Endometrium (tissue), 2 donors: ENCODE results near the gene CHD1L.
"Not testable (repeated sequence)": the region's sequence is repeated elsewhere in the genome, so short reads cannot be mapped to it uniquely, and the experiment has no call there.

Source experiments
- FAIRE-seq: peaks from 2 replicates; lab custom pipeline; 2012; peaks lifted over from hg19 to GRCh38; lab: Jason Lieb, UNC
- donor health status: control.
- donor health status: control.

The CHD1L gene

DNA sequence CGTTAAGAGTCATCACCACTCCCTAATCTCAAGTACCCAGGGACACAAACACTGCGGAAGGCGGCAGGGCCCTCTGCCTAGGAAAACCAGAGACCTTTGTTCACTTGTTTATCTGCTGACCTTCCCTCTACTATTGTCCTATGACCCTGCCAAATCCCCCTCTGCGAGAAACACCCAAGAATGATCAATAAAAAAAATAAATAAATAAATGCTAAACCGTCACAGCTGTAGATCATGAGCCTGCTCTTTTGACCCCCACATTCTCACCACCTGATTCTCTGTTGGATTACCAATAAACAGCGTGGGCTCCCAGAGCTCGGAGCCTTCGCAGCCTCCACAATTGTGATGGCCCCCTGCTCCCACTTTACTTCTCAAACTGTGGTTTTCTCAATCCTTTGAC is 8.6 kb upstream of the CHD1L start:
- not testable (repeated sequence) for FAIRE-seq

GRCh38 chr1:147235822-147236221 is 6.7 kb upstream of the CHD1L start:
- no peak for FAIRE-seq

DNA sequence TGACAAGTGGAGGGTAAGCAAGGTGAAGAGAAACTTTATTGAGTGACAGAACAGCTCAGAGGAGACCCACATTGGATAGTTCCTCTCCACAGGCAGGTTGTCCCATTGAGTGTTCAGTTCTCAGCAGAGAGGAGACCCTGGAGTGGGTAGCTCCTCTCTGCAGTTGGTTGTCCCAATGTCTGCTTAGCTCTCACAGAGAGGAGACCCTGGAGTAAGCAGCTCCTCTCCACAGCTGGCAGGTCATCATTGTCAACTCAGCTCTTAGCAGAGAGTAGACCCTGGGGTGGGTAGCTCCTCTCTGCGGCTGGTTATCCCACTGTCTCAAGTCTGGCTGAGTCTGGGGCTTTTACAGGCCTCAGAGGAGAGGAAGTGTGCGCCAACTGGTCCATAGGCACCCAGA is 6.0 kb upstream of the CHD1L start:
- FAIRE-seq: no peak

- no peak for FAIRE-seq
These were observed 5.3 kb upstream of the CHD1L start for GRCh38 chr1:147236959-147237791.

DNA sequence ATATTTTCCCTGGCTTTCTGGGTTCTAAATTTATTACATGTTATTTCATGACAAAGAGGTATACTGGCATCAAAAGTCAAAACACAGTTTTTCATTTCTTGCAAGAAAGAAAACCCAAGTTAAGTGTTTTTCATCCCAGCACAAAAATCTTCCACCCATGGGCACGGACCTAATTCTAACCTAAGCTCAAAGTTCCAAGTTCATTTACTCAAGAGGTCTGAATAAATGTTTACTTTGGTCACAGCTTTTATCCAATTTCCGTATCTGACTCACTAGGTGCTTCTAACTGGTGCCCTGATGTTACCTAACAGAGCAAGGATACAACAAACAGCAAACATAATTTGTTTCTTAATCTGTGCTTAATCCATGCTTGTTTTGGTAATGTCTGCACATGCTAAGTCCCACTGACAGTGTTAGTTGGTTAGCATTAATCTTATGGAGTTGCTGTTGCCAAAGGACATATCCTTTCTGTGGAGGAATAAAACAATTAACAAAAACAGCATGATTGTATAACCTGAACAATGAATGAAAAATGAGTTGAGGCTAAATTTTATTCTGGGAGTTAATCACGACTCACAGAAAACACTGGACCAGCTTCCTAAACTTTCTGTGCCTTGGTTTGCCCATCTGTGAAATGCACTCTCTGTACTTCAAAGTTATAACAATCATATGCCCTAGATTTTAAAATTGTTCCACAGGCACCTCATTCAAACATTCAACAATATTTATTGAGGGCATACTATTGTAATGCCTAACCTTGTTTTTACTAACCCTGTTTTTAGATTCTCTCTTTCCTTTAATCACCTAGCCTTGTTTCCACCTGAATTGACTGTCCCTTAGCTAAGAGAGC is 4.2 kb upstream of the CHD1L start:
- no peak for FAIRE-seq

DNA sequence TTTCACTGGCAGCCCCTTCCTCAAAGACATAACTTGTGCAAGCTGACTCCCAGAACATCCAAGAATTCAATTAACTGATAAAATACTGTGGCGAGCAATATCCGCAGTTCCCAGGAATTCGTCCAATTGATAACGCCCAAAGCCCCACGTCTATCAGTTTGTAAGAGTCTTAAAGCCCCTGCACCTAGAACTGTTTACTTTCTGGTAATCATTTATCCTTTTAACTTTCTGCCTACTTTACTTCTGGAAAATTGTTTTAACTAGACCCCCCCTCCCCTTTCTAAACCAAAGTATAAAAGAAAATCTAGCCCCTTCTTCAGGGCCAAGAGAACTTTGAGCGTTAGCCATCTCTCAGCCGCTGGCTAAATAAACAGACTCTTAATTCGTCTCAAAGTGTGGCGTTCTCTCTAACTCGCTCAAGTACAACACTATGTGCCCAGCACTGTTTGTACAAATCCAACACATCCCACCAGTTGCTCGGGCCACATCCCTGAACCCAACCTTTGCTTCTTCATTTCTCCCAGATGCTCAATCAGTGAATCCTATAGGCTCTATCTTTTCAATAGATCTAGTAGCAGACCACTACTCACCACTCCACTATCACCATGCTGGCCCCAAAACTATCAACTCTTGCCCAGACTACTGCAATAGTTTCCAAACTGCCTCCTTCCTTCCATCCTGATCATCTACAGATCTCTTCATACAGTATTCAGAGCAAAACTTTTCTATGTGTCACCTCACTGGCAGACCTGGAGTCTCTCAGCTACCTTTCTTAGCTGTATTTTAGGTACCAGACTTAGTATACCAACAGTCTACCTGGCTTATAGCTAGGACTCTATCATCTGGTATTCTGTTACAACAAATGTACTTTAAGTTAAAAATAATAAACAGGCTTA is 3.3 kb upstream of the CHD1L start:
- no peak for FAIRE-seq

- not testable (repeated sequence) for FAIRE-seq
These were observed 2.3 kb upstream of the CHD1L start for GRCh38 chr1:147240131-147240721.

DNA sequence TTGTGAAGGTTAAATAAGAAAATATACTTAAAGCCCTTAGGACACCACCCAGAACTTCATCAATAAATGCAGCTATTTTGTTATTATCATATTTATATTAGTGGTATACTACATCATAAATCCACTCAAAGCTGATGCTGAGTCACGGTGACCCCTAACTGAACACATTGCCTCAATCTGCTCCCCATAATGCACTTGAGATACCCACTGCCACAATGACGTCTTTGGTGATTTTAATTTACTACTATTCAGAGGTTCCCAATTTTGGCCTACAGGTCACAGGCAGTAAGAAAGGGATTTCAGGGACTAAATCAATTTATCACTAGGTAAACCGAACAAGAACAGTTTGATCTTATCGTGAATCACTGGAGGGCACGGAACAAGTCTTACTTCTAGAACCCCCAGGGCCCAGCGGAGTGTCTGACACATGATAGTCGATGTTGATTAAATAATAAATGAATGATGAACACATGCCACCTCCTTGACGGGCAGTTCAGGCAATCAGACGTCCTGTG is 493 bp upstream of the CHD1L start:
- FAIRE-seq: no peak

- no peak for FAIRE-seq
These were observed 773 bp downstream of the CHD1L start for GRCh38 chr1:147243228-147243685.

DNA sequence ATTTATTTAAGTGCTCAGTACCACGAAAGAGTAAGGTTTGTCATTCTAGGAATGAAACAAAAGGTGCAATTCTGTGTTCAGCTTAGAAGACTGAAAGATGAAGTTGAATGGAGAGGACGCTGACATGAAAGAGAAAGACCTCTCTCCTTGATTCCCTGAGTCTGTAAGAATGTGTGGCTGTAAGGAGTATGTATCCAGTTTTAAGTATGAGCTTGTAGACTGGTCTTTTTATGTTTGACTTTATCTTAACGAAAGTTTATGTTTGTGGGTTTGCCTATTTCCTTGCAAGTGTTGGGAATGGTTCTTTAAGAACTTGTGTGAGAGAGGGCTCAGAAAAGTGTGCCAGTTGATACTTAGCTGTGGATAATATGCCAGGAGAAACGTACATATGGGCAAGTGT is 1.4 kb downstream of the CHD1L start:
- FAIRE-seq: no peak

DNA sequence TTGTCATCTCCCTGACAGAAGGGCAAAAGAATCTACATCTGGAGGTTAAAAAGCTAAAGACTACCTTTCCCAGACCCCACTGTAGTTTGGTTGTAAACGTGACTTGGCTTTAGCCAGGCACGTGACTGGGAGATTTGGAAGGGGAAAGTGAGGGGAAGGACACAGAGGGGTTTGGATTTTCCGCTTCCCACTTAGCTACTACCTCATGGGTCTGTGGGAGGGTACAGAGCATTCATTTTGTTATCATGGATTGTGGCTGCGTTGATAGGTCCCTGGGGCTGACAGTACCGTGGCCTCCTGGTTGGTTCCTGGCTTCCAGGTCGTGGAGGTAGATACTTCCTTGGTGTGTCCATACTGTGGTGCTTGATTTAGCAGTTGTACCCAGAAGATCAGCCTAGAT is 2.6 kb downstream of the CHD1L start:
- no peak for FAIRE-seq

DNA sequence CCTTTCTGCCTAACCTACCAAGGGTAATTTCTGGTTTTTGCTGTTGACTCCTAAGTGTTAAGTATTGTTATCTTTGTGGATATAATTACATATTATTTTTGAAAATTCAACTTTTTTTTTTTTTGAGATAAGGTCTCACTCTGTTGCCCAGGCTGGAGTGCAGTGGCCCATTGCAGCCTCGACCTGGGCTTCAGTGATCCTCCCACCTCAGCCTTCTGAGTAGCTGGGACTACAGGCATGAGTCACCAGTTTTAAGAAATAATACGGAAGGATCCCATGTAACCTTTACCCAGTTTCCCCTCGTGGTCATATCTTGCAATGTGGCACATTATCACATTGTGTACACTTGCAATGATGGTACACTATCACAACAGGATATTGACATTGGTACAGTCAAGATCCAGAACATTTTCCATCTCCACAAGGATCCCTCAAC is 3.1 kb downstream of the CHD1L start:
- no peak for FAIRE-seq

DNA sequence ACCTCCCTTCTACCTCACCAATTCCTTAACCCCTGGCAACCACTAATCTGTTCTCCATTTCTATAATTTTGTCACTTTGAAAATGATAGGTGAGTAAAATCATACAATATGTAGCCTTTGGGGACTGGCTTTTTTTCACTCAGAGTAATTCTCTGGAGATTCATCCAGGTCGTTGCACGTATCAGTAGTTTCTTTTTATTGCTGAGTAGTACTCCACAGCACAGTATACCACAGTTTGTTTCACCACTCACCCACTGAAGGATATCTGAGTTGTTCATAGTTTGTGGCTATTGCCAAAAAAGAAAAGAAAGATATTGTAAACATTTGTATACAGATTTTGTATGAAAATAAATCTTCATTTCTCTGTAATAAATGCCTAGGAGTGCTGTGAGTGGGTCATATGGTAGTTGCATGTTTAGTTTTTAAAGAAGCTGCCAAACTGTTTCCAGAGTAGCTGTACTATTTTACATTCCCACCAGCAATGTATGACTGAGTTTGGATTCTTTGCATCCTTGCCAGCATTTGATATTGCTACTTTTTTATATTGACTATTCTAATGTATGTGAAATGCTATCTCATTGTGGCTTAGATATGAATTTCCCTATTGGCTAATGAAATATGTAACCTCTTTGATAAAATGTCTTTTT is 3.7 kb downstream of the CHD1L start:
- no peak for FAIRE-seq

DNA sequence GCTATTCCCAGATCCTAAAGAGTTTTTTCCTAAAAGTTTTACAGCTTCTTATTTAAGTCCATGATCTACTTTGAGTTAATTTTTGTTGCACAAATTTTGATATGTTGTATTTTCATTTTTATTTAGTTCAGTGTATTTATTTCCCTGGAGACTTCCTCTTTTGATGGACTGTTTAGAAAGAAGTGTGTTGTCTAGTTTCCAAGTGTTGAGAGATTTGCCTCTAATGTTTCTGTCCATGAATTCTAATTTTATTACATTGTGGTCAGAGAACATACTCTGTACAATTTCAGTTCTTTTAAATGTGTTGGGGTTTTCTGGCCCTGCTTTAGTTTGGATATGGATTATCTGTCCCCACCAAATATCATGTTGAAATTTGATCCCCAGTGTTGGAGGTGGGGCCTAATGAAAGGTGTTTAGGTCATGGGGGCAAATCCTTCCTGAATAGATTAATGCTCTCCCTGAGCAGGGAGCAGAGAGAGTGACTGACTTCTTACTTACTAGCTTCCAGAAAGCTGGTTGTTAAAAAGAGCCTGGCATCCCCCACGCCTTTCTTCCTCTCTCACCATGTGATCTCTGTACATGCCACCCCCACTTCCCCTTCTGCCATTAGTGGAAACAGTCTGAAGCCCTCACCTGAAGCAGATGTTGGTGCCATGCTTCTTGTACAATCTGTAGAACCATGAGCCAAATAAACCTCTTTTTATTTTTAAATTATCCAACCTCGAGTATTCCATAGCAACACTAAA is 4.6 kb downstream of the CHD1L start:
- FAIRE-seq: no peak

GRCh38 chr1:147247656-147248238 is 5.3 kb downstream of the CHD1L start:
- FAIRE-seq: no peak

GRCh38 chr1:147252540-147252939 is 10.1 kb downstream of the CHD1L start:
- no peak for FAIRE-seq

GRCh38 chr1:147260956-147261355 is 18.5 kb downstream of the CHD1L start:
- FAIRE-seq: no peak

- no peak for FAIRE-seq
These were observed 21.8 kb downstream of the CHD1L start for GRCh38 chr1:147264158-147264768.

DNA sequence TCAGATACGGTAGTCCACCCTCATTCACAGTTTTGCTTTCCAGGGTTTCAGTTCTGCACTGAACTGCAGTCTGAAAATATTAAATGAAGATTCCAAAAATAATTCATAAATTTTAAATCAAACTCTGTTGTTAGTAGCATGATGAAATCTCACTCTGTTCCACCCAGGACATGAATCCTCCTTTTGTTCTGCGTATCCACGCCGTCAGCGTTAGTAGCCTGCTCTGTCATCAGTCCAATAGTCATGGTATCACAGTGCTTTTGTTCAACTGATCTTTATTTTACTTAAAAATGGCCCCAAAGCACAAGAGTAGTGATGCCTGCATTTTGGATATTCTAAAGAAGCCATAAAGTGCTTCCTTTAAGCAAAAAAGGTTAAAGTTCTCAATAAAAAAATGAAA is 23.9 kb downstream of the CHD1L start:
- no peak for FAIRE-seq
